ENCODE results near the gene CHRNA4. TPM values are rescaled to one million over a fixed set of nuclear protein-coding genes. Genes with fewer than 3 reads are reported as not detected.

The CHRNA4 gene
- total RNA-seq, 2 donors from 2014 or later = not detected

DNA sequence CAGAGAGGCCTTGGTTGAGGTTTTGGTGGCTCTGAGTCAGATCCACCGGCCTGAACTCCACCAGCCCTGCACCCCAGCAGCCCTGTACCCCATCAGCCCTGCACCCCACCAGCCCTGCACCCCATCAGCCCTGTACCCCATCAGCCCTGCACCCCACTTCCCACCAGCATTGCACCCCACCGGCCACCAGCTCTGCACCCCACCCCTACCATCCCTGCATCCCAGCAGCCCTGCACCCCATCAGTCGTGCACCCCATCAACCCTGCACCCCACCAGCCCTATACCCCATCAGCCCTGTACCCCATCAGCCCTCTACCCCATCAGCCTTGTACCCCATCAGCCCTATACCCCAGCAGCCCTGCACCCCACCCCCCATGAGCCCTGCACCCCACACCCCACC is 14.3 kb upstream of the CHRNA4 start:
- 37 to 75% methylated on average over 3 of the region's 3 CpGs for WGBS, 2 donors
- H3K4me1 ChIP-seq = no peaks in the 10 kb centered on the region
- ATAC-seq = no peak

DNA sequence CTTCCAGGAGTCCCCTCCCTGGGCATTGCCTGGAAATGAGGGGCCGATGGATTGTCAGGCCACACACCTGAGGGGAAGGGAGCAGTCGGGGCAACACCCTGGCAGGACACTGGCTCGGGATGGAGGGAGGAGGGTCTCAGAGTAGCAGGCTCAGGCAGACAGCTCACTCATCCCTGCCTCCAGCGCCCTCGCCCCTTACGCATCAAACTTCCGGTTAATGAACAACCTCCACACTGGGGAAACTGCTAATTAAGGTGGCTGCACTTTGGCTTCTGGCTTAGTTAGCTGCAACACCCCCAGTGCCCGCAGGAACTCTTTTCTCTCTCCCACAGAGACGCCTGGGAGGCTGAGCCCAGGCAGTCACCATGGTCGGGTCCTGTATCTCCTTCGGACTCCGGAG is 13.4 kb upstream of the CHRNA4 start:
- DNase-seq = no peak

More for the DNA sequence above, 14.3 kb upstream of the CHRNA4 start:
- Histone ChIP-seq H3K4me3 (no peak overlapping the region), H3K27ac (no peak overlapping the region), H3K9me3 (no peaks in the 10 kb centered on the region), H3K27me3 (peaks cover 0 to 4% of the 10 kb centered on the region in 2 donors), H3K36me3 (replicated peaks in 1 of 2; ENCODE audit: insufficient read depth in 1 of 2, low read depth in 2 of 2) (no peaks in the 10 kb centered on the region)
- TF ChIP-seq, protein P1, sequence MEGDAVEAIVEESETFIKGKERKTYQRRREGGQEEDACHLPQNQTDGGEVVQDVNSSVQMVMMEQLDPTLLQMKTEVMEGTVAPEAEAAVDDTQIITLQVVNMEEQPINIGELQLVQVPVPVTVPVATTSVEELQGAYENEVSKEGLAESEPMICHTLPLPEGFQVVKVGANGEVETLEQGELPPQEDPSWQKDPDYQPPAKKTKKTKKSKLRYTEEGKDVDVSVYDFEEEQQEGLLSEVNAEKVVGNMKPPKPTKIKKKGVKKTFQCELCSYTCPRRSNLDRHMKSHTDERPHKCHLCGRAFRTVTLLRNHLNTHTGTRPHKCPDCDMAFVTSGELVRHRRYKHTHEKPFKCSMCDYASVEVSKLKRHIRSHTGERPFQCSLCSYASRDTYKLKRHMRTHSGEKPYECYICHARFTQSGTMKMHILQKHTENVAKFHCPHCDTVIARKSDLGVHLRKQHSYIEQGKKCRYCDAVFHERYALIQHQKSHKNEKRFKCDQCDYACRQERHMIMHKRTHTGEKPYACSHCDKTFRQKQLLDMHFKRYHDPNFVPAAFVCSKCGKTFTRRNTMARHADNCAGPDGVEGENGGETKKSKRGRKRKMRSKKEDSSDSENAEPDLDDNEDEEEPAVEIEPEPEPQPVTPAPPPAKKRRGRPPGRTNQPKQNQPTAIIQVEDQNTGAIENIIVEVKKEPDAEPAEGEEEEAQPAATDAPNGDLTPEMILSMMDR (IDR thresholded peaks at IDR 0.05) = no peak
- TF ChIP-seq POLR2A (IDR thresholded peaks at IDR 0.05) = no peak
- no peak for DNase-seq
- intact Hi-C loops (cut with DNase I) = no loop called here

DNA sequence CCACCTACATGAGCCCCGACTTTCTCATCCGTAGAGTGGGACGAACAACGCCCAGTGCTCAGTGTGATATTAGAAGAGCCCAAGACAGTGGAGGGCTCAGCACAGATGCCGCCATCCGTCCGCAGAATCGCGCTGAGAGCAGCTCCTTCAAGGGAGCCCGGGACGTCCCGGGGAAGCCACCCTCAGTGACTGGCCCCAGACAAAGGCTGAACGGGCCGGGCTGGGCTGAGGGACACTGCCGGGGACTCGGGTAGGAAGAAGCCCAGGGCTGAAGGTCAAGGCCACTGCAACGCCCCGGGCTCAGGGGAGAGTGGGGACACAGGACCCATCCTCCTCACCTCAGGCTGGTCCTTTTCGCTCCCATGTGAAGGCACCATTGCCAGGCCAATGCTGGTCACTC is 12.8 kb upstream of the CHRNA4 start:
- intact Hi-C loops (cut with DNase I) = no loop called here
- Histone ChIP-seq H3K36me3 (replicated peaks in 1 of 2; ENCODE audit: insufficient read depth in 1 of 2, low read depth in 2 of 2) (no peaks in the 10 kb centered on the region), H3K4me3 (no peak overlapping the region), H3K9me3 (no peaks in the 10 kb centered on the region), H3K27me3 (peaks cover 0 to 4% of the 10 kb centered on the region in 2 donors), H3K27ac (no peak overlapping the region), H3K4me1 (no peaks in the 10 kb centered on the region)
- TF ChIP-seq POLR2A (IDR thresholded peaks at IDR 0.05) = no peak
- TF ChIP-seq, protein P1 (IDR thresholded peaks at IDR 0.05) = no peak
- DNase-seq (no peak), ATAC-seq (no peak)
- 58% methylated on average over 19 of the region's 19 CpGs; no CpG with 5 or more reads in 1 of the 2 donors for WGBS, 2 donors

More for the DNA sequence above, 13.4 kb upstream of the CHRNA4 start:
- H3K36me3 ChIP-seq (replicated peaks in 1 of 2; ENCODE audit: insufficient read depth in 1 of 2, low read depth in 2 of 2) = no peaks in the 10 kb centered on the region
- peaks cover 0 to 4% of the 10 kb centered on the region in 2 donors for H3K27me3 ChIP-seq
- no peak for TF ChIP-seq POLR2A (IDR thresholded peaks at IDR 0.05)
- TF ChIP-seq, protein P1 (IDR thresholded peaks at IDR 0.05) = no peak
- WGBS, 2 donors = 6 to 14% methylated on average over 3 to 12 of the region's 12 CpGs
- no peaks in the 10 kb centered on the region for H3K4me1 ChIP-seq
- intact Hi-C loops (cut with DNase I) = no loop called here
- no peak overlapping the region for H3K4me3 ChIP-seq
- H3K27ac ChIP-seq = no peak overlapping the region
- H3K9me3 ChIP-seq = no peaks in the 10 kb centered on the region
- ATAC-seq = no peak

DNA sequence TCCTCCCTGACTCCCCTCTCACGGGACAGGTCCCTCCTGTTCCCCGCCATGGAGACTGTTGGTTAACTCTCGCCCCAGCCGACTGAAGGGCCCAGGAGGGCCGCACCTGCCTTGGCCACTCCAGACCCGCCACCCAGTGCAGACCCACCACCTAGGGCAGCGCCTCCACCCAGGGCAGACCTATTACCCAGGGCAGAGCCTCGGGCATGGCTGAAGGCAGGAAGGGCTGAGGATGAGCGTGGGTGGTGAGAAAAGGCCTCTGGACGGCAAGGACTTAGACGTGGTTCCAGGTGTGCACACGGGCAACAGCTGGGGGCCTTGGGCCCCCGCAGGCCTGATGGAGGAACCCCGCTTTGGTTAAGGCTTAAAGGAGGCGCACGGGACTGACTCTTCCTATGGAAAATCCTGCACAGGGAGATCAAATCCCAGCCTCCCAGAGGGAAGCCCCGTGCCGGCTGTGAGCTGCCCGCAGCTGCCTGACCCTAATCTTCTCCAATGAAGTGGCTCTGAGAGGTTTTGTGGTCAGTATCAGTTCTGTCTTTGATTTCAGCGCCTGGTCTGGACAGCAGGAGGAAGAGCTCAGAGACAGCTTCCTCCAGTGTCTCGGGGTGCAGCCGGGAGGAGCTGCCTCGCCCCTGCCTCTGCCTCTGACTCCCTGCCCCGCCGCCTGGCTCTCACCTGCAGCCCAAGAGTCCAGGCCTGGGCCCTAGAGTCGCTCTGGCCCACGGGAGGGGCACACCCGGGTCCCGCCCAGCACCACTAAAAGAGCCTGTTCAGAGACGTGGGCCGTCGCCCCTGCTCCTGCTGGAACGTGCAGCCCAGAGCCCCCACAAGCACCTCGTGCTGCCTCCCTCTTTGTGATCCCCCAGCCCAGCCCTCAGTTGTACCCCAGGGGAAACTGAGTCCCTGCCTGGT is 12.1 kb upstream of the CHRNA4 start:
- TF ChIP-seq, protein P1 (IDR thresholded peaks at IDR 0.05) = no peak
- no peak for TF ChIP-seq POLR2A (IDR thresholded peaks at IDR 0.05)
- peaks cover 0 to 4% of the 10 kb centered on the region in 2 donors for H3K27me3 ChIP-seq

More for the DNA sequence above, 12.1 kb upstream of the CHRNA4 start:
- DNase-seq = no peak
- intact Hi-C loops (cut with DNase I) = no loop called here
- Histone ChIP-seq H3K9me3 (no peaks in the 10 kb centered on the region), H3K4me3 (no peak overlapping the region), H3K4me1 (no peaks in the 10 kb centered on the region), H3K36me3 (replicated peaks in 1 of 2; ENCODE audit: insufficient read depth in 1 of 2, low read depth in 2 of 2) (no peaks in the 10 kb centered on the region), H3K27ac (no peak overlapping the region)
- 46 to 56% methylated on average over 9 to 34 of the region's 34 CpGs for WGBS, 2 donors
- no peak for ATAC-seq
